Lower leg skin (tissue), 3 donors: ENCODE results near the gene TMEM114.

Experiments used
- CTCF ChIP-seq, 3 donors: fragments of 450-650 bp; IDR thresholded peaks; one replicate each; pipeline ENCODE4 v1.5.1; 2016; ENCODE audit warnings: antibody characterized with exemption in 3 of 3, mild to moderate bottlenecking in 3 of 3, moderate library complexity in 2 of 3
- POLR2A ChIP-seq, 2 donors: fragments of 450-650 bp; IDR thresholded peaks; one replicate each; pipeline ENCODE4 v1.6.1; 2016 to 2017; ENCODE audit warnings: antibody characterized with exemption in 2 of 2, mild to moderate bottlenecking in 1 of 2, moderate library complexity in 1 of 2

GRCh38 chr16:8554881-8555280 lies 35.4 kb downstream of the TMEM114 start:
- no peak for TF ChIP-seq CTCF (IDR thresholded peaks at IDR 0.05)
- TF ChIP-seq POLR2A (IDR thresholded peaks at IDR 0.05), result no peak
